ENCODE measurements around the gene TMEM109.

- TF ChIP-seq MXD4 (CRISPR knock-in tag; IDR thresholded peaks at IDR 0.05; ENCODE audit: borderline replicate concordance) (no peak), TEAD1 (CRISPR knock-in tag; IDR thresholded peaks at IDR 0.05) (no peak), ZBTB43 (CRISPR knock-in tag; IDR thresholded peaks at IDR 0.05) (no peak), PRRX2 (CRISPR knock-in tag; IDR thresholded peaks at IDR 0.05) (no peak), ZBTB21 (CRISPR knock-in tag; IDR thresholded peaks at IDR 0.05; ENCODE audit: borderline replicate concordance) (no peak)
- TF ChIP-seq, protein P1, sequence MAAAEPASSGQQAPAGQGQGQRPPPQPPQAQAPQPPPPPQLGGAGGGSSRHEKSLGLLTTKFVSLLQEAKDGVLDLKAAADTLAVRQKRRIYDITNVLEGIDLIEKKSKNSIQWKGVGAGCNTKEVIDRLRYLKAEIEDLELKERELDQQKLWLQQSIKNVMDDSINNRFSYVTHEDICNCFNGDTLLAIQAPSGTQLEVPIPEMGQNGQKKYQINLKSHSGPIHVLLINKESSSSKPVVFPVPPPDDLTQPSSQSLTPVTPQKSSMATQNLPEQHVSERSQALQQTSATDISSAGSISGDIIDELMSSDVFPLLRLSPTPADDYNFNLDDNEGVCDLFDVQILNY (CRISPR knock-in tag; IDR thresholded peaks at IDR 0.05), result no peak
- TF ChIP-seq, protein P2, sequence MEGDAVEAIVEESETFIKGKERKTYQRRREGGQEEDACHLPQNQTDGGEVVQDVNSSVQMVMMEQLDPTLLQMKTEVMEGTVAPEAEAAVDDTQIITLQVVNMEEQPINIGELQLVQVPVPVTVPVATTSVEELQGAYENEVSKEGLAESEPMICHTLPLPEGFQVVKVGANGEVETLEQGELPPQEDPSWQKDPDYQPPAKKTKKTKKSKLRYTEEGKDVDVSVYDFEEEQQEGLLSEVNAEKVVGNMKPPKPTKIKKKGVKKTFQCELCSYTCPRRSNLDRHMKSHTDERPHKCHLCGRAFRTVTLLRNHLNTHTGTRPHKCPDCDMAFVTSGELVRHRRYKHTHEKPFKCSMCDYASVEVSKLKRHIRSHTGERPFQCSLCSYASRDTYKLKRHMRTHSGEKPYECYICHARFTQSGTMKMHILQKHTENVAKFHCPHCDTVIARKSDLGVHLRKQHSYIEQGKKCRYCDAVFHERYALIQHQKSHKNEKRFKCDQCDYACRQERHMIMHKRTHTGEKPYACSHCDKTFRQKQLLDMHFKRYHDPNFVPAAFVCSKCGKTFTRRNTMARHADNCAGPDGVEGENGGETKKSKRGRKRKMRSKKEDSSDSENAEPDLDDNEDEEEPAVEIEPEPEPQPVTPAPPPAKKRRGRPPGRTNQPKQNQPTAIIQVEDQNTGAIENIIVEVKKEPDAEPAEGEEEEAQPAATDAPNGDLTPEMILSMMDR (IDR thresholded peaks at IDR 0.05), result no peak
- TF ChIP-seq, protein P3, sequence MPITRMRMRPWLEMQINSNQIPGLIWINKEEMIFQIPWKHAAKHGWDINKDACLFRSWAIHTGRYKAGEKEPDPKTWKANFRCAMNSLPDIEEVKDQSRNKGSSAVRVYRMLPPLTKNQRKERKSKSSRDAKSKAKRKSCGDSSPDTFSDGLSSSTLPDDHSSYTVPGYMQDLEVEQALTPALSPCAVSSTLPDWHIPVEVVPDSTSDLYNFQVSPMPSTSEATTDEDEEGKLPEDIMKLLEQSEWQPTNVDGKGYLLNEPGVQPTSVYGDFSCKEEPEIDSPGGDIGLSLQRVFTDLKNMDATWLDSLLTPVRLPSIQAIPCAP (CRISPR knock-in tag; IDR thresholded peaks at IDR 0.05), result no peak
Measured at GRCh38 chr11:60889869-60890311, 24.1 kb upstream of the TMEM109 start.
